Measurements from ENCODE around the gene YAE1. TPM values are rescaled to one million over a fixed set of nuclear protein-coding genes. Genes with fewer than 3 reads are reported as not detected.

YAE1 gene
- total RNA-seq, 3 donors from 2014 or later, result 14.4 to 34.7 (median 24.6) TPM

DNA sequence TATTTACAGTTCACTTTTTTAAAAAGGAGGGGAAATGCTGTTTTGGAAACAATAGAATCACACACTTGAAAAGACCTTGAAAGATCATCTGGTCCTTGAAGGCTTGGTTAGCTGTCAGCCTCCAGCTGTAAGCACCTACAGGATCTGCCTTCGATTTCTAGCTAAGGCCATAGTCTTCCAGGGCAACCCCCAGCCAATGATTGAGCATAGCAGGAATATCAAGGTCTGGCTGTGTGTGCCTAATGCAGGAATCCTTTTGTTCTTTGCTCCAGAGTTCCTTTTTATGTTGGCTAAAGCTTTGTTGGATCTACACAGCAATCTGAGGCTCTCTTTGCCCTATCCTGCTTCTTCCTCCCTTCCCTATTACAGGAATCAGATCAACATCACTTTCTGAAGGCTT, 5.2 kb upstream of the YAE1 start:
- TF ChIP-seq, protein P1, sequence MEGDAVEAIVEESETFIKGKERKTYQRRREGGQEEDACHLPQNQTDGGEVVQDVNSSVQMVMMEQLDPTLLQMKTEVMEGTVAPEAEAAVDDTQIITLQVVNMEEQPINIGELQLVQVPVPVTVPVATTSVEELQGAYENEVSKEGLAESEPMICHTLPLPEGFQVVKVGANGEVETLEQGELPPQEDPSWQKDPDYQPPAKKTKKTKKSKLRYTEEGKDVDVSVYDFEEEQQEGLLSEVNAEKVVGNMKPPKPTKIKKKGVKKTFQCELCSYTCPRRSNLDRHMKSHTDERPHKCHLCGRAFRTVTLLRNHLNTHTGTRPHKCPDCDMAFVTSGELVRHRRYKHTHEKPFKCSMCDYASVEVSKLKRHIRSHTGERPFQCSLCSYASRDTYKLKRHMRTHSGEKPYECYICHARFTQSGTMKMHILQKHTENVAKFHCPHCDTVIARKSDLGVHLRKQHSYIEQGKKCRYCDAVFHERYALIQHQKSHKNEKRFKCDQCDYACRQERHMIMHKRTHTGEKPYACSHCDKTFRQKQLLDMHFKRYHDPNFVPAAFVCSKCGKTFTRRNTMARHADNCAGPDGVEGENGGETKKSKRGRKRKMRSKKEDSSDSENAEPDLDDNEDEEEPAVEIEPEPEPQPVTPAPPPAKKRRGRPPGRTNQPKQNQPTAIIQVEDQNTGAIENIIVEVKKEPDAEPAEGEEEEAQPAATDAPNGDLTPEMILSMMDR (IDR thresholded peaks at IDR 0.05), result no peak
- TF ChIP-seq POLR2AphosphoS5 (IDR thresholded peaks at IDR 0.05), result no peak
- no peak for TF ChIP-seq POLR2A (IDR thresholded peaks at IDR 0.05)
- no peaks in the 10 kb centered on the region for H3K27me3 ChIP-seq
- no peak overlapping the region for H3K27ac ChIP-seq
- H3K4me3 ChIP-seq, result no peak overlapping the region
- H3K4me1 ChIP-seq, result no peaks in the 10 kb centered on the region
- no peaks in the 10 kb centered on the region for H3K9me3 ChIP-seq
- no peak for DNase-seq (ENCODE audit: low spot score in 2 of 2)
- H3K36me3 ChIP-seq, result no peaks in the 10 kb centered on the region
- intact Hi-C loops (cut with DNase I; ENCODE audit: low total_unique reads), result no loop called here

DNA sequence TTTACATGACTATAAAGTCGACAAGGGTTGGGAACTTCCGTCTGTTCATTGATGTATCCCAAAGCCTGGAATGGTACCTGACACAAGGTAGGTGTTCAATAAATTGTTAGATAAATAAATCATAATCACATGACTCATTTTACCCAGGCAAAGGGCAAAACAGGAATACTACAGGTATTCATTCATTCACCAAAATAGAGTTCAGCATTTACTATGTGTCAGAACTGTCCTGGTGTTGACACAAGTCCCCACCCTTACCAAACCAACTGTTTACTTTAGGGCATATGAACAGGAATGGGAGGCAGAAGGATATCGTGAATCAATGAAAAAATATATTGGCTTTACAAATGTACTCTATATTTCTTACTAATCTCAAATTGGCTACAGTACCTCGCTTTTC, 666 bp upstream of the YAE1 start:
- intact Hi-C loops (cut with DNase I; ENCODE audit: low total_unique reads), result no loop called here
- no peak for DNase-seq (ENCODE audit: low spot score in 2 of 2)
- no peaks in the 10 kb centered on the region for H3K36me3 ChIP-seq
- TF ChIP-seq, protein P1 (IDR thresholded peaks at IDR 0.05), result no peak
- TF ChIP-seq POLR2A (IDR thresholded peaks at IDR 0.05) (no peak), POLR2AphosphoS5 (IDR thresholded peaks at IDR 0.05) (no peak)
- H3K4me3 ChIP-seq, result peak overlapping the region; percentile 75 to 82 (median 79)
- H3K4me1 ChIP-seq, result peaks cover 0 to 3% of the 10 kb centered on the region in 2 donors
- no peaks in the 10 kb centered on the region for H3K27me3 ChIP-seq
- H3K27ac ChIP-seq, result peak overlapping the region; percentile 81 to 87
- H3K9me3 ChIP-seq, result no peaks in the 10 kb centered on the region

DNA sequence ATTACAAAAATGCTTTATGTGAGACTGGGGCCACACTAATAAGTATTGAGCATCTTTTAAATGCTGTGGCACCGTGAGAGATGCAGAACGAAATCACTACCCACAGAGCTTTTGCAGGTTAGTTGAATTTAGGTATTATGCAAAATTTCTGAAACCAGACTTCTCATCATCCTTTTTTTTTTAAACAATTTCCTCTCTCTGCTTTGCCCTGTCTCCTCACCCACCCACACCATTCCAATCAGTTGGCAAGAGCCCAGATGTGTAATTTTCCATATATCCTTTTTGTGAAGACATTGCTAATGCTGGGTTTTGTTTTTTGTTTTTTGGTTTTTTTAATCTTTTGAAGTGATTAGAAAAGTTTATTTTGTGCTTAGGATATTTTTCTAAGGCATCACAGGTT, 1.1 kb downstream of the YAE1 start:
- Histone ChIP-seq H3K4me3 (peak overlapping the region; percentile 75 to 82 (median 79)), H3K27me3 (no peaks in the 10 kb centered on the region), H3K36me3 (peaks cover 1% of the 10 kb centered on the region), H3K27ac (no peak overlapping the region), H3K9me3 (no peaks in the 10 kb centered on the region), H3K4me1 (peaks cover 0 to 3% of the 10 kb centered on the region in 2 donors)
- TF ChIP-seq, protein P1 (IDR thresholded peaks at IDR 0.05), result no peak
- no peak for TF ChIP-seq POLR2AphosphoS5 (IDR thresholded peaks at IDR 0.05)
- no peak for TF ChIP-seq POLR2A (IDR thresholded peaks at IDR 0.05)
- DNase-seq (ENCODE audit: low spot score in 2 of 2), result no peak
- intact Hi-C loops (cut with DNase I; ENCODE audit: low total_unique reads), result no loop called here

DNA sequence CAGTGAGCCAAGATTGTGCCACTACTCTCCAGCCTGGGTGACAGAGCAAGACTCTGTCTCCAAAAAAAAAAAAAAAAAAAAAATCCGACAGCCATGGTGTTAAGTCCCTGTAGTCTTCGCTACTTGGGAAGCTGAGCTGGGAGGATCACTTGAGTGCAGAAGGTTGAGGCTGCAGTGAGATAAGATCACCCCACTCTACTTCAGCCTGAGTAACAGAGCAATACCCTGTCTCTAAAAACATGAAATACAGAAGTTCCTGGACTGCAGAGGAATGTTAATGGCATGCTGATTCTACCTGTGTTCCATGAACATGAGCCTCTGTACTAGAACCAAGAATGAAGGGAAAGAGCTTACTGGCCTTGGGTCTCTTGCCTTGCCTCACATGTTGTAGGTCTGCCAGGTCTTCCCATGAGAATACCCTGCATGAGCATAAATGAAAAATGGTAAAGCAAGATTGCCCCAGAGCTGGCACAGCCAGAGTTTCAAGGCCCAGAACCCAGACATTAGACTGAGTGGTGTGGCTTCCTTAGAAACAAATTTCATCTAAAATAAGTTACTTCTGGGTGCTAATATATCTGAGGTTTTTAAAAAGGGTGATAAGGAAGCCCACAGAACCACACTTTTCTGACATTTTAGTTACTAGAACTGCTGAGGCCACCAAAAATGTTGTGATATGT, 8.6 kb downstream of the YAE1 start:
- no peaks in the 10 kb centered on the region for H3K9me3 ChIP-seq
- intact Hi-C loops (cut with DNase I; ENCODE audit: low total_unique reads), result no loop called here
- H3K4me3 ChIP-seq, result no peak overlapping the region
- no peaks in the 10 kb centered on the region for H3K27me3 ChIP-seq
- TF ChIP-seq POLR2AphosphoS5 (IDR thresholded peaks at IDR 0.05), result no peak
- TF ChIP-seq, protein P1 (IDR thresholded peaks at IDR 0.05), result no peak
- TF ChIP-seq POLR2A (IDR thresholded peaks at IDR 0.05), result no peak
- no peak for DNase-seq (ENCODE audit: low spot score in 2 of 2)
- peaks cover 11% of the 10 kb centered on the region for H3K36me3 ChIP-seq
- H3K4me1 ChIP-seq, result no peaks in the 10 kb centered on the region
- H3K27ac ChIP-seq, result no peak overlapping the region

DNA sequence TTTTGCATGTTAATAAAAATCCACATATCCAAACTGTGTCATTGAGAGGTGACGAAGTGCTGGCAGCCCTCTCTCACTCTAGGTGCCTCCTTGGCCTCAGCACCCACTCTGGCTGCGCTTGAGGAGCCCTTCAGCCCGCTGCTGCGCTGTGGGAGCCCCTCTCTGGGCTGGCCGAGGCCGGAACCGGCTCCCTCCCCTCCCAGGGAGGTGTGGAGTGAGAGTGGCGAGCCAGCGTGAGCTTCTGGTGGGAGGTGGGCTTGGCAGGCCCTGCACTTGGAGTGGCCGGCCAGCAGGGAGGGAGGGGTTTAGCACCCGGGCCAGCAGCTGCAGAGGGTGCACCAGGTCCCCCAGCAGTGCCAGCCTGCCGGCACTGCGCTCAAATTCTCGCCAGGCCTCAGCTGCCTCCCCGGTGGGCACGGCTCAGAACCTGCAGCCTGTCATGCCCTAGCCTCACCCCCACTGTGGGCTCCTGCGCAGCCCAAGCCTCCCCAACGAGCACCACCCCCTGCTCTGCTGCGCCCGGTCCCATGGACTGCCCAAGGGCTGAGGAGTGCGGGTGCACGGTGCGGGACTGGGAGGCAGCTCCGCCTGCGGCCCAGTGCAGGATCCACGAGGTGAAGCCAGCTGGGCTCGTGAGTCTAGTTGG, 11.1 kb downstream of the YAE1 start:
- H3K4me1 ChIP-seq, result no peaks in the 10 kb centered on the region
- no peak overlapping the region for H3K4me3 ChIP-seq
- DNase-seq (ENCODE audit: low spot score in 2 of 2), result no peak
- no peaks in the 10 kb centered on the region for H3K27me3 ChIP-seq
- no peaks in the 10 kb centered on the region for H3K9me3 ChIP-seq
- intact Hi-C loops (cut with DNase I; ENCODE audit: low total_unique reads), result no loop called here
- TF ChIP-seq POLR2AphosphoS5 (IDR thresholded peaks at IDR 0.05) (no peak), POLR2A (IDR thresholded peaks at IDR 0.05) (no peak)
- TF ChIP-seq, protein P1 (IDR thresholded peaks at IDR 0.05), result no peak
- peaks cover 9% of the 10 kb centered on the region for H3K36me3 ChIP-seq
- H3K27ac ChIP-seq, result no peak overlapping the region

Data from breast epithelium (tissue), 4 donors.